GM18508 (cell line): Measurements from ENCODE around the gene KRT36.

ENCODE experiments used
- ATAC-seq: cut with Tn5 transposase; IDR thresholded peaks from one replicate; pipeline ENCODE4 v1.9.1; 2021; ENCODE audit warnings: moderate number of reproducible peaks; ENCODE audit not compliant: insufficient read depth, unreplicated experiment

Gene KRT36

GRCh38 chr17:41480581-41480980 is 9.1 kb downstream of the KRT36 start:
- no peak for ATAC-seq

GRCh38 chr17:41480136-41480535 is 9.6 kb downstream of the KRT36 start:
- no peak for ATAC-seq

DNA sequence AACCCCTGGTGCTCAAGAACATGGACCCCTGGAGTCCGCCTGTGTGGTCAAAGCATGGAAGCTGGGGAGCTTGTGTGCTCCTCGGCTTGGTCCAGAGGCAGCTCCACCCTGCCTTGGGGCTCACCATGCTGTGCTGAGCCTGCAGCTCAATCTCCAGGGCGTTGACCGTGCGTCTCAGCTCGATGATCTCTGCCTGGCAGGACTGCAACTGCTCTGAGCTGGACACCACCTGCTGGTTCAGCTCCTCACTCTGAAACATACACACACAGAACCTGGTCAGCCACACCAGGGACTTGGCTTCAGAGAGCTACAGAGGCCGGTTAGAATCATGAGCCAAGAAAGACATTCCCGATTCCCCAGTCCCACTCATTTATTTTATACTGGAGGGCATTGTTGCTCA is 11.5 kb downstream of the KRT36 start:
- ATAC-seq = no peak

GRCh38 chr17:41476866-41477815 is 12.6 kb downstream of the KRT36 start:
- no peak for ATAC-seq

DNA sequence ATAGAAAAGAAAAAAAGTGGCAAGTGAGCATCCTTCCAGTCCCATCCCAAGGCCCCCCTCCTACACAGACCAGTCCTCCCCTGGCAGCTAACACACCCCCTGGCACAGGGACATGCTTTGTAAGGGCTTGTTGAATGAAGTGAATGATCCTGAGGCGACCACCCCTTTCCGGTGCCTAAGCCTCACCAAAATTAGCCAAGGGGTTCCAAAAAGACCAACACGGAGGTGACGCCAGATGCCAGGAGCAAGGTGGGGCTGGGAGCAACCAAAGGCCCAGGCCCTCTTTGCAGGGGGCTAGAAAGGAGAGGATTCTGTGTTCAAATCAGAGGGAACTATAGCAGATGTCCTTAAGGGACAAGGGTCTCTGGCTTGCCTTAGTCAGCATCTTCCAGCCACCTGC is 14.3 kb downstream of the KRT36 start:
- ATAC-seq = no peak

DNA sequence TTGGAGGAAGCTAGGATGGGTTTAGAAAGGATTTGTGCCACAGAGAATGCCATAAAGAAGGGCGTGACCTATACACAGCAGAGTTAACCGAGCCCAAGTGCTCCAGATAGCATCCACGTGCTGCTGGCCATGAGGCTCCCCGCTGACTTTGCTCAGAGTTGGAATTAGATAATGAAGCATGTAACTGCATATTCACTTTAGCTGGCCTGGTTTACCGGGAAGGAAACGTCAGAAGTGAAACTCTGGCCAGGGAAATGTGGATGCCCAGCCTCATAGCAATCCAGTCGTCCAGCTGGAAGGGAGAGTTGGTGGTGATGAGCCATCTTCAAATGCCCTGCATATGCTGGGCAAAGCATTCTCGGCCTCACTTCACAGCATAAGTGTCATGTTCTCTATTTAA is 14.8 kb downstream of the KRT36 start:
- ATAC-seq = no peak

GRCh38 chr17:41468346-41468745 is 21.4 kb downstream of the KRT36 start:
- no peak for ATAC-seq

DNA sequence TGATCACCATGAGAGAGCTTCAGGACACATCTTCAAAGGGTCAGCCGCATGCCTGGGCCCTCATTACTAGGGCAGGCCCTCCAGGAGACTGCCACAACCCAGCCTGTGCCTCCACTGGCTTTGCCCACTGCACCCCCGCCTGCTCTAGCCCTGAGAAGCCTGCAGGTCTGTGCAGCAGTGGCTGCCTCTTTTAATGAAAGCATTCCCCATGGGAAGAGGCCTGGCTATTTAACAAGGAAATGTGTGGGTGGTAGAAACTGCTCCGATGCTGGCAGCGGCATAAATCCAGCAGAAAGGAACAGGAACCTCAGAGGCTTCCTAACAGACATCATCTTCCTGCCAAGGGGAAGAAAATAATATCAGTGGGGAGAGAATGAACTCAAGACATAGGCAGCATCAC is 22.1 kb downstream of the KRT36 start:
- no peak for ATAC-seq

DNA sequence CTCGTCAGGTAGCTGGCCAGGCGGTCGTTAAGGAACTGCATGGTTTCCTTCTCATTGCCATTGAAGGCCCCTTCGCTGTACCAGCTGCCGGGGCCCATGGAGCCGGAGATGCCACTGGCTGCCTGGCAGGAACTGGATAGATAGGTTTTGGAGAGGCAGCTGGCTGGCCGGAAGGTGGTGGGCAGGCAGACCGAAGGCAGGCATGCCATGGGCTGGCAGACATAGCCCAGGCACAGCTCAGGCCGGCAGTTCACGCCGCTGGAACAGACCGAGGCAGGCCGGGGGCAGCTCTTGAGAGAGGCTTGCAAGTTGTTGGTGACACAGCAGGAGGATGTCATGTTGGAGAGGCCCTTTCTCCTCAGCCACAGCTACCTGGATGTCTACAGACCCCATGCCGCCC is 22.7 kb downstream of the KRT36 start, which contains the start of gene KRT32:
Gene KRT32 (minus strand): TSS at position 399 of the 400 bp plus-strand sequence. CDS start 61 bp downstream, at position 338.
- no peak for ATAC-seq

DNA sequence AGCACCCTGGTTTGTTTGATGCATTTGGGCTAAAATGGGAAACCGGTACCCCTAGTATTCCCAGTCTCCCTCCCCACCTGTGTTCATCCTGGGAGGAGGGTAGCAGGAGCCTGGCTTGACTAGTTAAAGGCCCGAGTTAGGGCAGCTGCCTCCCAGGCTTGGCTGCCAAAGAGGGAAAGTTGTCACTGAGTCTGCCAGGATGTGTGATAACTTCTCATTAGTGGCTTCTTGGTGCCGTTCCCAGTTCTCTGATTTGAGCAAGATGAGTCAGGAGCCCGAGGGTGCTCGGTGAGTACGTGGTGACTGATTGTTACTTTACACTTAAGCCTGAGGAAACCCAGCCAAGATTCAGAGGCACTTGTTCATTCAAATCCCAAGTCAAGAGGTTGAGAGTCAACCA is 25.0 kb downstream of the KRT36 start:
- no peak for ATAC-seq

DNA sequence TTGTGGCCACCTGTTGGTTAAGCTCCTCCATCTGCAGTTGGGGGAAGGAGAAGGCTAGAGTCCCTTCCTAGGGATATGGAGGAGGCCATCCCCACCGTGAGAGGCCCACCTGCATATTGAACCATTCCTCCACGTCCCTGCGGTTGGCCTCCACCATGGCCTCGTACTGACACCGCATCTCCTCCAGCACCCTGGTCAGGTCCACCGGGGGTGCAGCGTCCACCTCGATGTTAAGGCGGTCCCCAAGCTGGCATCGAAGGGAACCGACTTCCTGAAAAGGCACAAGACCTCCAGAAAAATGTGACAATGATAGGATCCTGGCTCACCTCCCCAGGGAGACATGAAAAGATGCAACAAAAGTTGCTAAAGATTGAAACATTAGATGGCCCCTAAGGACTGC is 25.5 kb downstream of the KRT36 start:
- ATAC-seq = no peak

DNA sequence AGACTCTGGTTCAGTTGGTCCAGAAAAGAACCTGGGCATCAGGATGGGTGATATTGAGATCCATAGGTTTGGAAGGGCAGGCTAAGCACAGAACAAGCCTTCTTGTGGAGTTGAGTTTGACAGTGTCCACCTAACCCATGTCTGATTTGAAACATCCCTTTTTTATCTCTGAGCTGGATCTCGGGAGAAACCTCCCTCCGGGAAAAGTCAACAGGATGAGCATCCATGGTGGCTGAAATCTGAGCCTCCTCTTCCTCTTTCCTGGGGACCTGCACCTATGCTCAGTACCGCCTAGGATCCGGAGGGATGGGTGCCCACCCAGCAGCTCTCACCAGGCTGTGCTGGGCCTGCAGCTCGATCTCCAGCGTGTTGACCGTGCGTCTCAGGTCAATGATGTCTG is 26.0 kb downstream of the KRT36 start:
- ATAC-seq = no peak

- ATAC-seq = no peak
These were observed 27.0 kb downstream of the KRT36 start for GRCh38 chr17:41462705-41463104.

GRCh38 chr17:41457676-41458075 is 32.0 kb downstream of the KRT36 start:
- no peak for ATAC-seq

DNA sequence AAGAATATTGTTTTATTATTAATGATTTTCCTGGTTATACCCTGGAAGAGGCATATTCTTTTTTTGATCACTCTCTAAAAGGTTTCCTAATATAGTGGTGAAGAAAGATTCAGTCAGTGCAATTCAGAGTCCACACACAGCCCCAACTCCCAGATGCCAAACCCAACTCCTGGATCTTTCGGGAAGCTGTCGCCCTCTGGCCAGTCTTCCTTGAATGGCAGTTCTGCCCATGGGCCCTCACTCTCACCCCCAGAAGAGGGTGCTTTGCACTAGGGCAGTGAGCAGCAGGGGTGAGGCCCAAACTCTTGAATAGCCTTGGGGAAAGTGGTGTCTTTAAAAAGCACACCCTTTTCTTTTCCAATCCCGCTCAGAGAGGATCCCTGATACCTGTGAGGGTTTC is 33.5 kb downstream of the KRT36 start:
- ATAC-seq = no peak

- ATAC-seq = no peak
These were observed 34.5 kb downstream of the KRT36 start for GRCh38 chr17:41455236-41455635.

DNA sequence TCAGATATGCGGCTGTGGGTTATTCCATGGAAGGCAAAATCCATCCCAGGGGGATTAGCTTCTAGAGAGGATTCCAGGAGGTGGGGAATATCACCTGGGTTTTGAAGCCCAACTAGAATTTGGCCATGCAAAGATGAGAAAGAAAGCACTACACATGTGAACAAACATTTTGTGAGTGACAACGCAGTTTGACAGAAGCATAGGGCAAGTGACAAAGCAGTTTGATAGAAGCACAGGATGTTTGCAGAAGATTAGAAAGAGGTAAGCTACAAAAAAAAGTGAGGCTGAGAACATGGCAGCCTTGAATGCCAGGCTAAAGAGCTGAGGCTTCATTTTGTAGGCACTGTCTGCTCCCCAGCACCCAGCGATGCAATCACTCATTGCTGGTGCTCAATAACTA is 36.6 kb downstream of the KRT36 start:
- no peak for ATAC-seq

DNA sequence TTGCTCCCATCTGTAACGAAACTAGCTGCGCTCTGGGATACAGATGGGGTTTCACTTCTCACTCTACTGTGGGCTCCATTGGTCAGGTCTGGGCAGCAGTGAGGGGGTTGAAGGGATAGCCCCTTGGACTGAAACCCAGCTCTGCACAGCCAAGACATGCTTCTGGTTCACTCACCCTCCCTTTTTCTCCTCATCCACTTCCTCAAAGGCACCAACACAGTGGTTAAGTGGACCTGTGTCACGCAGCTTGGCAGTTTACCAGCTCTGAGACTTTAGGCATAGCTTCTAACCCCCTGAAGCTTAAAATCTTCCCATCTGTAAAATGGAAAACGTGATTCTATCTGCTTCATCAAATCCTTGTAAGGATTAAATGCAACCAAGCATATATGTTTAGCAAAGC is 37.4 kb downstream of the KRT36 start:
- no peak for ATAC-seq

DNA sequence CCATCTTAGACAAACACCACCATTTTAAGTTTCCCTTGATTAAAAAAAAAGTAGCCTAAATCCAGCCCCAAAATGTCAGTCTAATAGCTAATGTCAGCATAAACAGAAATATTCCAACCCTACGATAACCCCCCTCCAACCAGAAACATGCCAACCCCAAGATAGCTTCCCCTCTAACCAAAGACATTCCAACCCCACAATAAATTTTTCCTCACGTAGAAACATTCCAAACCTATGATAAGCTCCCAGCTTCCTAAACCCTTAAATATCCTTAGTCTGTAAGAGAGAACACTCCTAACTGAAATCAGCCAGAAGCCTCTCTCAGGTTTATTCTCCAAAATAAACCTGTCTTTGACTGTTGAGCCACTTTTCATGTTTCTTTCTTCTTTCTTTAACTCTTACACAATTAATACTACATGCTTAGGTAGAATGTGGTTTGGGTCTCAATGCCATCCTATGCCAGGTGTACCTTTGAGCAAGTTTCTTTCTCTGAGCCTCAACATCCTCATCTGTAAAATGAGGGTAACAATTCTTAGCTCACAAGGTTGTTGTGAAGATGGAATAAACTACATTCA is 38.5 kb downstream of the KRT36 start:
- ATAC-seq = no peak

DNA sequence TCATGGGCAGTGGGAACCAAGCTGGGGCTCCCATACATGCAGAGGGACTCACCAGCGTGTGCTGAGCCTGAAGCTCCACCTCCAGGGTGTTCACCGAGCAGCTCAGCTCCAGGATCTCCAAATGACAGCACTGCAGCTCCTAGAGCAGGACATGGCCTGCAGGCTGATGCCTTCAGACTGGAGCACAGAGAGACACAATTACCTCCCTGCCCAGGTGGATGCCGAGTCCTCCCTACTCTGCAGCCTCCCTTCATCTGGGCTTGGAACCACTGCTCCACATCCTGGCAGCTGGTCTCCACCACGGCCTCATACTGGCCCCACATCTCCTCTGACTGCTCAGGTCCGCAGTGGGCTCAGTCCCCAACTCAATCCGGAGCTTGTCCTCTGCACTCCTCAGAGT is 40.7 kb downstream of the KRT36 start:
- no peak for ATAC-seq

GRCh38 chr17:41448506-41448905 is 41.2 kb downstream of the KRT36 start:
- no peak for ATAC-seq

- ATAC-seq = no peak
These were observed 42.9 kb downstream of the KRT36 start for GRCh38 chr17:41446806-41447205.
